NT2/D1 (cell line): ENCODE measurements around the gene CENPB.

Source experiments
- SUZ12 ChIP-seq: IDR thresholded peaks from 2 replicates; pipeline ENCODE4 v1.6.1; 2011; ENCODE audit not compliant: insufficient read length, insufficient read depth; ENCODE audit errors: extremely low read depth
- YY1 ChIP-seq: IDR thresholded peaks from 2 replicates; pipeline ENCODE4 v1.6.1; 2011; ENCODE audit not compliant: insufficient read length, insufficient read depth
- ZNF274 ChIP-seq: IDR thresholded peaks from 2 replicates; pipeline ENCODE4 v1.6.1; 2011; ENCODE audit warnings: mild to moderate bottlenecking, low read depth, low read length

GRCh38 chr20:3784863-3785239 is 1.7 kb downstream of the CENPB start:
- TF ChIP-seq YY1 (no peak), ZNF274 (no peak), SUZ12 (no peak)
